Activated CD4-positive, alpha-beta T cell treated with anti-CD3 and anti-CD28 coated beads, Interleukin-2, Interleukin-6, amounts not matched to agents 100 ng/mL and 50 ng/mL, durations not matched to agents 16 hours and 8 hours (primary cell): ENCODE measurements around the gene MFGE8.

Experiments
- DNase-seq: peaks from one replicate; pipeline ENCODE4 v3.0.0-alpha.2; 2020

The MFGE8 gene

GRCh38 chr15:88897456-88898194 lies 15.6 kb downstream of the MFGE8 start:
- DNase-seq = peak; percentile 65

DNA sequence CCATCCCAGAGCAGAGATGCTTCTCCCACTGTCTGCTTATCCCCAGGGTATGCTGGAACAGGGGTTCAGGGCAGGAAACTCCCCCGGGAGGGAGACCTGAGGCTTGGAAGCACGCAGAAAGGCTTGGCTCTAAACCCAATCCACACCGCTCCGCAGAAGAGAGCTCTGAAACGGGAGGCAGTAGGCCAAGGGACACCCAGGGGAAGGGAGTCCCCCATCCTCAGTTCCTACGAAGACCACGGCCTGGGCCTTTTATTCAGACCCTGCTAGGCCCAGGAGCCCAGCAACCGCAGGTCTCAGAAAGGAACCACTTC lies 16.1 kb downstream of the MFGE8 start:
- DNase-seq = no peak

DNA sequence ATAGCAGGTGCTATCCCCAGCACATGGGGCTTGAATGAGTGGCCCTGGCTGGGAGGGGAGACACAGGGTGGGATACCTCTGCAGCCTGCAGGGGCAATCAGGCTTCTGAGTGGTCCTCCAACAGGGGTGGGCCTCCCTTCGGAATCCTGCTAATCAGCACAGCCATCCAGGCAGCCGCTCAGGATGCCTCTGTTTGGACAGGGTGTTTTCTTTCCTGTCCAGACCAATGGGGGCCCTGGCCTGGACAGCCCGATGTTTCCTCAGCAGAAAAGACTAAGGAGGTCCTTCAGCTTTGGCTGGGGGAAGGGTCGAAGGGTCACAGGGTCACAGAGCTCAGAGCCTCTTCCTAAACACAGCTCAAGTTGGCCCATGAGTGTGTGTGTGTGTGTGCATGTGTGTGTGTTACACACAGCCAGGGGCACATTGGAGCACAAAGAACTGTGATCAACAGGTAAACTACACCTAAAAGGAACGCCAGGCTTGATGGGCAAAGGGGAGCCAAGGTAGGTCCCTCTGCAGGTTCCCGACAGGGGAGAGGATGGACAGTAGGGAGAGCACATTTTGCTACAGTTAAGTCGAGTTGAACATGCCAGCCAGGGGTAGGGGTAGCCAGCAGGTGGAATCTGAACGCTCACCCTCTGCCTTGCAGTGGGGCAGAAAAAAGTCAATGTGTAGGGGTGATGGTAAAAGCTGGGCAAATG lies 16.7 kb downstream of the MFGE8 start:
- no peak for DNase-seq

DNA sequence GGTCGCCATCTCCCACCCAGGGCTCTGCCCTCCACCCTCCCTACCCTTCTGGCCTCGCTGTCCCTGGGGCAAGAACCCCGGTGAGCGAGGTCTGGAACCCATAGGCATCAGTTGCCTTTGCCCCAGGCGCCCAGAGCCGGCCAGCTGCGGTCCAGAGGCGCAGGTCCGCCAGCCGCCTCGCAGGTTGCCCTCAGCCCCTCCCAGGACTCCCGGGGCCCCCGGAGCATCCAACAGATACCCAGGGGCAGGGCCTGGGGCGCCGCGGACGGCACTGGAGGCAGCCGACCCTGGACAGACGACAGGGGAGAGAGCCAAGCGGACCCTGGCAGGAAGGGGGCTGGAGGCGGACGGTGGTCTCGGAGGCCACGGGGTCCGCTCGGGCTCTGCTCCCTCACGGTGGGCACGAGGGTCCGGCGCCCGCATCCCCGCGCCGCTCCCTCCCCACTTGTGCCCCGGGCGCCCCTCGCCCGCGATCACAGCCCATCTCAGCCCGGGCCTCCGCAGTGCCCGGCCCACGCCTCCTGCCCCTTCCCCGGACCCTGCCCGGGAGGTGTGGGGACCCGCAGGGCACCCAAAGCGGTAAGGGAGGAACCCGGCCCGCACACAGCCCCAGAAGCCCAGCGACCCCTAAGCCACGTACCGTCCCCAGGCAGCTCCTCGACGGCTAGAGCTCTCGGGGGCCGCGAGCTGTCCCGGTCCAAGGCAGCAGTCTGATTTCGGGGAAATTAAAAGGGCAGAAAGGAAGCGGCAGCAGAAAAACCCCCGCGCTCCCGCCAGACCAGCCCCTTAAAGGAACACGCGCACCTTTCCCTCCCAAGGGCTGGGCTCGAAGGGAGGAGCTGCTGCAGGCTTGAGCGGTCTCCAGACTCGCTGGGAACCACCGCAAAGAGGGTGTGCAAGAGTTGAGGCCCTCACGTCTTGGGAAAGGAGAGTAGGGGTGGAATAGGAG lies 18.1 kb downstream of the MFGE8 start, which contains the start of gene HAPLN3:
HAPLN3 (minus strand) TSS at position 726 of the 949 bp plus-strand sequence. CDS start 8,246 bp downstream, outside the sequence.
- DNase-seq = peak; percentile 74

DNA sequence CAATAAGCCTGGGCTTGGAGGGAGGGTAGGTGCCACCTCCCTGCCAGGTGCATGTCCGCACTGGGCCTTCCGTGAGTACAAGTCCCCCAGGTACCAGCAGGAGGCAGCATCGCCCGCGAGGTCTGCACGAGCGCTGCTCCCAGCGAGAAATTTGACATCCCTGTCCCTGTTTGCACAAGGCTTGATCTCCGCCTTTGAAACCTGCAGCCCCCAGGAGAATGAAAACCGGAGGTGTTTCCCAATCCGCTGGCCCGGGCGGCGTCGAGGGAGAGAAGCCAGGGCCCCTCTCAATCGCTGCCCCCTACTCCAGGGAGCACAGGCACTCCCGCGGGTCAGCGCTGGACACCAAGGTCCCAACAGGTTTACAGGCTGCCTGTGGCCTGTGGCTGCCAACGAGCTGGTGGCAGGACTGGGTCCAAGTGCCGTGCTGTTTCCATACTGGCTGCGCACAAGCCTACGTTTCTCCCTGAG lies 18.8 kb downstream of the MFGE8 start:
- DNase-seq = peak; percentile 88

DNA sequence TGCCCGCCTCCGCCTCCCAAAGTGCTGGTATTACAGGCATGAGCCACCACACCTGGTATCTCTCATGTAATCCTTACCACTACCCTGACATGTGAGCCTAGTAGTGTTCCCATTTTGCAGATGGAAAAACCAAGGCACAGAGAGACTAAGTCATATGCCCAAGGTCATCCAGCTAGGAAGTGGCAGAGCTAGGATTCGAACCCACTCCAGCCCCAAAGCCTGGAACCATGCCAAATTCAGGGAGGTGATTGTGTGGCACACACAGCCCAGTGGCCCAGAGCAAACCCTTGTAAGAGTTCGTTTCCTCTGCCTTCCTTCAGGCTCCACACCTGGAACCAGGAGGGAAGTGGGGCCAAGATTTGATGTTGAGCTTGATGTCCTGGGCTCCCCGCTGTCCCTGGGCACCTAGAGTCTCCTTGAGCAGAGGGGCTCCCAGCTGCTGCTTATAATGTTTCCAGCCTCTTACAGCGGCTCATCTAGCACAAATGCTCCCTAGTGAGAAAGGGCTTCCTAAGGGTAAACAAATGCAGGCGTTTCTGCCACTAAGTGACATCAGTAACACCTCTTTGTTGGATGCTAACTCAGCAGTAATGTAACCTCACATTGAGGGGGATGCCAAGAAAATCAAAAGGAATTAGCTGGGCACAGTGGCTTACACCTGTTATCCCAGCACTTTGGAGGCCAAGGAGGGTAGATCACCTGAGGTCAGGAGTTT lies 21.5 kb downstream of the MFGE8 start:
- DNase-seq = no peak

DNA sequence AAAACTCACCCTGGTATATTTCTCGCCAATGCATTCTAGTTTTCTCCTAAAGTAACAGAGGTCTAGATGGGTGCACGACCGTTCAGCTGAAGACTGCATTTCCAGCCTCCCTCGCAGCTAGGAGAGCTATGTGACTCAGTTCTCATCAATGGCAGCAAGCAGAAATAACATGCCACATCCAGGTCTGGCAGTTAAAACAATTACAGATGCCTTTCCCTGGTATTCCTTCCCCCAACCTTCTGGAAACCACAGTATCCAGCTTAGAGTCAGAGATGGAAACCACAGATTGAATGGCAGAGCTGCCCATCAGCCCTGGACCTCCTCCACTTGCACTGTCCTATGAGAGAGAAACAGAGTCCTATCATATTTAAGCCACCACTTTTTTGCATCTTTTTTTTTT lies 22.7 kb downstream of the MFGE8 start:
- no peak for DNase-seq

- DNase-seq = no peak
Observed at GRCh38 chr15:88888719-88889118, 24.5 kb downstream of the MFGE8 start.

- no peak for DNase-seq
Observed at GRCh38 chr15:88887068-88887580, 26.1 kb downstream of the MFGE8 start.

DNA sequence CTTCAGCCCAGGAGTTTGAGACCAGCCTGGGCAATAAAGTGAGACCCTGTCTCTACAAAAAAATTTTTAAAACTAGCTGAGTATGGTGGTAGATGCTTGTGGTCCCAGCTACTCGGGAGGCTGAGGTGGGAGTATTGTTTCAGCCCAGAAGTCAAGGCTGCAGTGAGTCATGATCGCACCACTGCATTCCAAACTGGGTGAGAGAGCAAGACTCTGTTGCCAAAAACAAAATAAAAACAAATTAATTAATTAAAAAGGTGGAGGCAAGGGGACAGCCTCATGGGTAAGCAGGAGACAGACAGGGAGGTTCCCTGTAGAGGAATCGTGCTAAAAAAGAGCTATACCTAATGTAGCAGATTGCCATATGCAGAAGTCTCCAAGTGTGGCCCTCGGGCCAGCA lies 30.4 kb downstream of the MFGE8 start:
- DNase-seq = no peak

GRCh38 chr15:88881775-88882174 lies 31.4 kb downstream of the MFGE8 start:
- DNase-seq = no peak

DNA sequence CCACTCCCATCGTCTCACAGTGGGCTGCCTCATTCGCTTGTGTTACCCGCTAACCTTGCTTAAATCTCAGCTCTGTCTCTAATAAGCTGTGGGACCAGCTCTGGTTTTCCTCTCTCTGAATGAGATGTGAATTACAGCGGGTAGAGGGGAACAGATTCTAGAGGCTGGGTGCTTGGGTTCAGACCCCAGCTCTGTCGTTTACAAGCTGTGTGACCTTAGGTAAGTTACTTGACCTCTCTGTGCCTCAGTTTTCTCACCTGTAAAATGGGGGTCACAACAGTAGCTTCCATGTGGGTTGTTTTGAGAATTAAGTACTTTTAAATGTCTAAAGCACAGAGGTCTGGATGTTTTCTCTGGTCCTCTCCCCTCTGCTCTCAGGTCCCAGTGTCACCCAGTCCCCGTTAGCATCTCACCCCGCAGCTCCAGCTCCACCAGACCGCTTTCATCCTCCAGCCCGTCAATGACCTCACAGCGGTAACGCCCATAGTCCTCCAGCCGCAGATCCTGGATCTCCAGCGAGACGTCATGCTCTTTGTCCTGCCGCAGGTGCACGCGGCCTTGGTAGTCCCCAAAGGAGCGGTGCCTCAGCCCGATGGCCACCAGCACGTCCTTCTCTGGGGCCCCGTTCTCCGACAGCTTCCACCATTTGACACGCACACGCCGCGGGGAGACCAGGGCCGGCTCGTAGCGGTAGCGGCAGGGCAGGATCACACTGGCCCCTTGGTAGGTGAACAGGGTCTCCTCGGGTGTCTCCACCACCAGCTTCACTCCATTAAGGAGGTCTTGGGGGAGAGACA lies 32.0 kb downstream of the MFGE8 start:
- no peak for DNase-seq

GRCh38 chr15:88878720-88879184 lies 34.4 kb downstream of the MFGE8 start:
- DNase-seq = peak; percentile 54

DNA sequence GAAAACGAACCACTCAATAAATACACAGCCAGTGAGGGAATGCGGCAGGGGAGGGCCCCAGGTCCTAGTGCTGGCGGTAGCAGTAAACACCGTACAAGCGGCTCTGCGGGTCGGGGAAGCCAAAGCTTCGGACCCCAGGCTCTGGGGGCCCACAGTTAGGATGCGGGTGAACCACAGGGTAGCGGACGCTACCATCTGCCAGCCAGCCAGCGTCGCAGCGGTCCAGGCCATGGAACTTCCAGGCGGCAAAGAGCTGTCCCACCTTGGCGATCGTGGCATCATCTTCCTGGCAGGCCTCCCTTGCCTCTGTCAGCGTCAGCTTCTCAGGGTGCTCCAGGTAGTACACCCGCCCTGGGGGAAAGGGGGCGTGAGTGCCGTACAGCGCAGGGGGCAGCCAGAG lies 35.3 kb downstream of the MFGE8 start:
- no peak for DNase-seq

GRCh38 chr15:88877415-88877814 lies 35.8 kb downstream of the MFGE8 start:
- DNase-seq = no peak

- no peak for DNase-seq
Observed at GRCh38 chr15:88876573-88876972, 36.6 kb downstream of the MFGE8 start.

GRCh38 chr15:88874684-88875083 lies 38.5 kb downstream of the MFGE8 start:
- DNase-seq = no peak

- DNase-seq = no peak
Observed at GRCh38 chr15:88874275-88874674, 38.9 kb downstream of the MFGE8 start.

DNA sequence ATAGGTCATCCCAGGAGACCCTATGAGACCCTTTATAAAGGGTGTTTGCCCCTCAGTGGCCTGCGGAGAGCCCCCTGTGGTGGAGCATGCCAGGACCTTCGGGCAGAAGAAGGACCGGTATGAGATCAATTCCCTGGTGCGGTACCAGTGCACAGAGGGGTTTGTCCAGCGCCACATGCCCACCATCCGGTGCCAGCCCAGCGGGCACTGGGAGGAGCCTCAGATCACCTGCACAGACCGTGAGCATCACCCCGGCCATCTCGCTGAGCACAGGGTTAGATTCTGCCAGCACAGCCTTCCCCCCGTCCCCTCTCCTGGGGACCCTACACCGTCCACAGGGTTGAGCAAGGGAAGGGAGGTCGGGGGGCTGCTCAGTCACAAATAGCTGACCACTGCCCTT lies 39.4 kb downstream of the MFGE8 start:
- DNase-seq = no peak

DNA sequence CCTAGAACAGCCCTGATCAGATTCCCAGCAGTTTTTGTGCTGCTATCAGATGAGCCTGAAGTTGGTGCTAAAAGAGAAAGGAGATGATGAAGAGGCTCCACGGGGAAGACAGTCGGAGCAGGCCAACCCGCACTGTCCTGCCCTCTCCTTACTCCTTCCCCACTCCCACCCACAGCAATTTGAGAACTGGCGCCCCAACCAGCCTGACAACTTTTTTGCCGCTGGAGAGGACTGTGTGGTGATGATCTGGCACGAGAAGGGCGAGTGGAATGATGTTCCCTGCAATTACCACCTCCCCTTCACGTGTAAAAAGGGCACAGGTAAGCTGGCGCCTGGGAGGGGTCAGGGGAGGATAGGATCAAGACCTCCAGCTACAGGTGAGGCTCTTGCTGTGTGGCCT lies 40.5 kb downstream of the MFGE8 start:
- DNase-seq = no peak

- DNase-seq = no peak
Observed at GRCh38 chr15:88872106-88872505, 41.1 kb downstream of the MFGE8 start.
